Mesothelial cell of epicardium (in vitro differentiated cells): Measurements from ENCODE around the gene MAST4. TPM values are rescaled to one million over a fixed set of nuclear protein-coding genes. Genes with fewer than 3 reads are reported as not detected.

ENCODE experiments used
- DNase-seq, 2 experiments: peaks; one replicate each; pipeline ENCODE4 v3.0.0; 2021; ENCODE audit warnings: low spot score in 2 of 2; ENCODE audit not compliant: unreplicated experiment in 2 of 2
- H3K27ac Mint-ChIP-seq: 2 replicates; pipeline ENCODE4 v1.8.0; 2021; ENCODE audit warnings: mixed read lengths
- H3K27me3 Mint-ChIP-seq: 2 replicates; pipeline ENCODE4 v1.8.0; 2021; ENCODE audit warnings: low read depth, mixed read lengths
- H3K36me3 Mint-ChIP-seq: 2 replicates; pipeline ENCODE4 v1.8.0; 2021; ENCODE audit warnings: mixed read lengths
- H3K4me1 Mint-ChIP-seq: 2 replicates; pipeline ENCODE4 v1.8.0; 2021; ENCODE audit warnings: mixed read lengths
- H3K4me3 Mint-ChIP-seq: 2 replicates; pipeline ENCODE4 v1.8.0; 2021; ENCODE audit warnings: mild to moderate bottlenecking, moderate library complexity, mixed read lengths
- H3K9me3 Mint-ChIP-seq: 2 replicates; pipeline ENCODE4 v1.8.0; 2021; ENCODE audit warnings: mixed read lengths
- CTCF ChIP-seq: fragments of 200-600 bp; sonication (generic); IDR thresholded peaks from one replicate; pipeline ENCODE4 v1.5.0; 2021; ENCODE audit warnings: antibody characterized with exemption; ENCODE audit not compliant: unreplicated experiment
- total RNA-seq: library from RNA; stranded (reverse); gene quantifications from 3 replicates; pipeline ENCODE4 v1.2.1, GENCODE V29; 2021

MAST4 gene
- total RNA-seq, 1 donor from 2014 or later: 29.8 TPM

- DNase-seq: no peak
- Mint-ChIP-seq H3K27ac (peak overlapping the region; percentile 66), H3K9me3 (peaks cover 3% of the 10 kb centered on the region), H3K4me1 (peaks cover 35% of the 10 kb centered on the region), H3K4me3 (no peak overlapping the region), H3K36me3 (peaks cover 5% of the 10 kb centered on the region), H3K27me3 (no peaks in the 10 kb centered on the region)
- no peak for TF ChIP-seq CTCF
These were observed 449.9 kb downstream of the MAST4 start for GRCh38 chr5:67045816-67046740.

GRCh38 chr5:67047160-67047559 is 451.0 kb downstream of the MAST4 start:
- Mint-ChIP-seq H3K4me1 (peaks cover 35% of the 10 kb centered on the region), H3K36me3 (peaks cover 5% of the 10 kb centered on the region), H3K4me3 (no peak overlapping the region), H3K27me3 (no peaks in the 10 kb centered on the region), H3K27ac (peak overlapping the region; percentile 75), H3K9me3 (peaks cover 3% of the 10 kb centered on the region)
- TF ChIP-seq CTCF: no peak
- no peak for DNase-seq

- no peak overlapping the region for H3K4me3 Mint-ChIP-seq
- H3K9me3 Mint-ChIP-seq: peaks cover 3% of the 10 kb centered on the region
- no peak for TF ChIP-seq CTCF
- no peak for DNase-seq
- H3K27ac Mint-ChIP-seq: peak overlapping the region; percentile 75
- peaks cover 33% of the 10 kb centered on the region for H3K4me1 Mint-ChIP-seq
- no peaks in the 10 kb centered on the region for H3K27me3 Mint-ChIP-seq
- H3K36me3 Mint-ChIP-seq: peaks cover 5% of the 10 kb centered on the region
These were observed 451.4 kb downstream of the MAST4 start for GRCh38 chr5:67047616-67048015.

GRCh38 chr5:67050125-67050524 is 453.9 kb downstream of the MAST4 start:
- no peak for DNase-seq
- Mint-ChIP-seq H3K27ac (no peak overlapping the region), H3K36me3 (peaks cover 8% of the 10 kb centered on the region), H3K27me3 (no peaks in the 10 kb centered on the region), H3K9me3 (no peaks in the 10 kb centered on the region), H3K4me1 (peaks cover 31% of the 10 kb centered on the region), H3K4me3 (no peak overlapping the region)
- TF ChIP-seq CTCF: no peak

GRCh38 chr5:67050635-67051034 is 454.4 kb downstream of the MAST4 start:
- no peak for TF ChIP-seq CTCF
- no peaks in the 10 kb centered on the region for H3K27me3 Mint-ChIP-seq

More at GRCh38 chr5:67050635-67051034, 454.4 kb downstream of the MAST4 start:
- DNase-seq: no peak
- H3K4me3 Mint-ChIP-seq: no peak overlapping the region
- H3K27ac Mint-ChIP-seq: no peak overlapping the region
- peaks cover 9% of the 10 kb centered on the region for H3K36me3 Mint-ChIP-seq
- no peaks in the 10 kb centered on the region for H3K9me3 Mint-ChIP-seq
- H3K4me1 Mint-ChIP-seq: peaks cover 27% of the 10 kb centered on the region
